DMS79 (cell line): ENCODE results near the gene KREMEN1.

Source experiments
- DNase-seq: peaks from one replicate; lab custom pipeline; 2025; lab: John Stamatoyannopoulos, UW

The KREMEN1 gene

DNA sequence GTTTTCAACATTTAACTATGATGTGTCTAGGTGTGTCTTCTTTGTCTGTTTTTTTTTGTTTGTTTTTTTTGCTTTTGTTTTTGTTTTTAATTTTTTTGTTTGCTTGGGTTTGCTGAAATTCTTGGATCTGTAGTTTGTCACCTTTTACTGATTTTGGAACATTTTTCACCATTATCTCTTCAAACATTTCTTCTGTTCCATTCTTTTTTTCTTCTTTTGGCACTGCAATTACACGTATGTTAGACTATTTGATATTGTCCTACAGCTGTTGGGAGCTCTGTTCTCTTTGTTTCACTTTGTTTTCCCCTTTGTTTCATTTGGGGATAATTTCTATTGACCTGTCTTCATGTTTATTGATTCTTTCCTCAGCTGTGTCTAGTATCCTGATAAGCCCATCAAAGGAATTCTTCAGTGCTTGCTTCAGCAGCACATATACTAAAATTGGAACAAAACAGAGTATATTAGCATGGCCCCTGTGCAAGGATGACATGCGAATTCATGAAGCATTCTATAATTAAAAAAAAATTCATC lies 60.8 kb downstream of the KREMEN1 start:
- DNase-seq: no peak

DNA sequence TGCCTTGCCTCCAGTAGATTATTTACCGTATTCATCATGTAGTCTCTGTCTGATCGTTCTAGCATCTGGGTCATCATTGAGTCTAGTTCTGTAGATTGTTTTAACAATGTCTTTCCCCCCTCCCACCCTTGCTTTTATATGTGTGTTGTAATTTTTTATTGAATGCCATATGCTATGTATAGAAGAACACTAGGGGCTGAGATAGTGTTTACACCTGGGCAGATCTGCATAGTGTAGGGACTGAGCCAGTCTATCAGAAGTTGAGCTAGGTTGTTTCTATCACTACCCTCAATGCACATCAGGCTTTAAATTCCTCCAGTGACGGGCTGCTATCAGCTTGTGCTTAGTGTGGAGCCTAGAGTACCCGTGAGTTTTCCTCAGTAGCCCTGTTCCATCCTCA lies 61.6 kb downstream of the KREMEN1 start:
- DNase-seq: no peak

DNA sequence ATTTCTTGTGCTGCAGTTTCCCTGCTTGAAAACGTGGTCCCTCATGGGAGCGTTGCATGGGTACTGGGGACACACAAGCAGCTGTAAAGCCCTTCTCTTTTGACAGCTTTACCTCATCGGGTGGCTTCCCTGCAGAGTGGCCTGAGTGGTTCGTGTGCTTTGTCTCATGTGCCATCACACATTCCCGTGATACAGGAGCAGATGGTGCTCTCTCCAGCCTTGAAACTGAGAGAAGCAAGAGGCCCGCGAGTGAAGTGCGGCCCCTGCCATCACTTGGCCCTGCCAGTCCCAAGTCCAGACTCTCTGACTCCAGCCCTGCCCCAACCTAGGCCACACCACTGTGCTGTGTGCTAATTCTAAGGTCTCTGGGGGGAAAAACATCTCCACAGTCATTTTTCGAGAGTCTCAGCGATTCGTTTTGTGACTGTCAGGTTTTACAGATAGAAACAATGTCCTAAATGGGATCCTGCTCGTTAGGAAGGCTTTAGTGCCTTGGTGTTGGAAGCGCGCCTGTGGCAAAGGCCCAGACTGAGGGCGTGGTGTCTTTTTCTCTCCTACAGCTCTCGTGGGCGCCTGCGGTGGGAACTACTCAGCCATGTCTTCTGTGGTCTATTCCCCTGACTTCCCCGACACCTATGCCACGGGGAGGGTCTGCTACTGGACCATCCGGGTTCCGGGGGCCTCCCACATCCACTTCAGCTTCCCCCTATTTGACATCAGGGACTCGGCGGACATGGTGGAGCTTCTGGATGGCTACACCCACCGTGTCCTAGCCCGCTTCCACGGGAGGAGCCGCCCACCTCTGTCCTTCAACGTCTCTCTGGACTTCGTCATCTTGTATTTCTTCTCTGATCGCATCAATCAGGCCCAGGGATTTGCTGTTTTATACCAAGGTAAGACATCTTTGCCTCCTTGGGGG lies 64.2 kb downstream of the KREMEN1 start:
- DNase-seq: no peak

DNA sequence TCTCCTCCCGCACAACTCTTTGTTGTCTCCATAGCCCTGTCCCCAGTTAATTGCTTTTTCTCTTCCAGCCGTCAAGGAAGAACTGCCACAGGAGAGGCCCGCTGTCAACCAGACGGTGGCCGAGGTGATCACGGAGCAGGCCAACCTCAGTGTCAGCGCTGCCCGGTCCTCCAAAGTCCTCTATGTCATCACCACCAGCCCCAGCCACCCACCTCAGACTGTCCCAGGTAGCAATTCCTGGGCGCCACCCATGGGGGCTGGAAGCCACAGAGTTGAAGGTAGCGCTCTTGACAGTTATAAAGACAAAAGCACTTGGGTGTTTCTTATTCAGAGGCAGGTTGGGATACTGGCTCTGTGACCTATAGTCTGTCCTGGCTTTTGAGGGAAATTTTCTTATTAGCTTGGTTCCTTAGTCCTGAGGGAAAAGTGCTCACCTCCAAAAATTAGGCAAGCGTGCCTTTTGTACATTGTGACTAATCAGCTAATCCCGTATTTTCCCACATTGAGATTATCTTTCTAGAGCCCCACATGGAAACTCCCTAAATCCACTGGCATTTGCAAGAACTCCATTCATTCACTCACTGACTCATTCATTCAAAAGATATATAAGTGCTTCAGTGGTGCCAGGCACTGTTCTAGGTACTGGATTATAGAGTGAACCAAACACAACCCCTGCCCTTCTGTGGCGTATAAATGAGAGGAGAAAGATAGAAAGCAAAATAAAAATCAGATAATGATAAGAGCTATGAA lies 65.9 kb downstream of the KREMEN1 start:
- DNase-seq: no peak

DNA sequence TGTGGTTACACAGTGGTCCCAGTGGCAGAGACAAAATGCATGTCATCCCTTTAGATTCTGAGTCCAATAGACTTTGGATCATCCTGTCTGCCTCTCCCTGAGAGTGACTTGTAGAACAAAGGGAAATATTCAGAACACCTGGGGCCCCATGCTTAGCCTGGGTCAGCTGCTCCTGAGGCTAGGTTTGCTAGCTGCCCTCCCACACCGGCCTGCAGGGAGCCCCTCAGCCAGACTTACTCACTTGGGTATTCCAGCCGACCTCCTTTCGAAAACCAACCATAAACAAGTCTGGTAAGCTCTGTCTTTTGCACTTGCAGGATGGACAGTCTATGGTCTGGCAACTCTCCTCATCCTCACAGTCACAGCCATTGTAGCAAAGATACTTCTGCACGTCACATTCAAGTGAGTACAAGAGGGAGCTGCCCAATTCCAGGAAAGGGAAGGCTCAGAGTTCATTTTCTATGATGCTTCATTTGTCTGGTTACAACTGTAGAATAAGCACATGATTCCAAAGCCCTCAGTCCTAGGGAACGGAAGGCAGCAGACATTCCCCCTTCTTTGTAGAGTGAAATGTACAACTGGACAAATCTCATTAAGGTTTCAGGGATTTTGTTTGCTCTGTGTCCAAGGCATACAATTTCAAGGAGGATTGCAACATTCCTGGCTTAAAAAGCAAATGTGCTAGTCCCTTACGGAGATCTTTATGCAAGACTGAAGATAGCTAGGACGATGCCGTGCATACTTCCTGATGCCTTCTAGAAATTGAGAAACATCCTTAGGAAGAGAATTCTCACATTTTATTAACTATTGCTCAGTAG lies 67.3 kb downstream of the KREMEN1 start:
- DNase-seq: no peak

DNA sequence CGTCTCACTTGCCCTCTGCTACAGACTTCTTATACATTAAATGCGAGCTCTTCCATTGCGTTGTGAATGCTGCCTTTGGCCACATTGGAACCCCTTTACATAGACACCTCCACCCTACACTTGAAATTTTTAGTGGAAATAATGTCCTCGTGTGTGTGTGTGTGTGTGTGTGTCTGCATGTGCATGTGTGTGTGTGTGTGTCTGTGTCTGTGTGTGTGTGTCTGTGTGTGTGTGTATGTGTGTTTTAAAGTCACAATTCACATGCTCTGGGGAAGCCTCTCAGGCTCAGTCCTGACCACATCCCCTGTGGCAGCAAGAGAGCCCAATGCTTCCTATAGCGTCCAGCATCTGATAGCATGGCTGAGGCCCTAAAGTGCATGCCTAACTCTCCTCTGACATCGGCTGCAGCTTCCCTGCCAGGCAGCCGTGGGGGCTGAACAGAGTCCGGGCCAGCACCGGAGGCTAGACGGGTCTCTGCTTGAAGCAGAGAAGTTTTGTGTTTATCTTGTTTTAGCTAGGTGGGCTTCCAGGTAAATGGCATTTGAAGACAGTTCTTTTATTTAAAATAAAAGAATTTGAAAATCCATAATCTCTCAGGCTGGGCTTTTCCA lies 68.3 kb downstream of the KREMEN1 start:
- DNase-seq: no peak

DNA sequence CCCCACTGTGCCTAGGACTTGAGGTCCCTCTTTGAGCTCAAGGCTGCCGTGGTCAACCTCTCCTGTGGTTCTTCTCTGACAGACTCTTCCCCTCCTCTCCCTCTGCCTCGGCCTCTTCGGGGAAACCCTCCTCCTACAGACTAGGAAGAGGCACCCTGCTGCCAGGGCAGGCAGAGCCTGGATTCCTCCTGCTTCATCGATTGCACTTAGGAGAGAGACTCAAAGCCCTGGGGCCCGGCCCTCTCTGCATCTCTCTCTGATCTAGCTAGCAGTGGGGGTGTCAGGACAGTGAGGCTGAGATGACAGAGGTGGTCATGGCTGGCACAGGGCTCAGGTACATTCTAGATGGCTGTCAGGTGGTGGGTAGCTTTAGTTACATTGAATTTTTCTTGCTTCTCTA lies 69.3 kb downstream of the KREMEN1 start:
- DNase-seq: no peak

DNA sequence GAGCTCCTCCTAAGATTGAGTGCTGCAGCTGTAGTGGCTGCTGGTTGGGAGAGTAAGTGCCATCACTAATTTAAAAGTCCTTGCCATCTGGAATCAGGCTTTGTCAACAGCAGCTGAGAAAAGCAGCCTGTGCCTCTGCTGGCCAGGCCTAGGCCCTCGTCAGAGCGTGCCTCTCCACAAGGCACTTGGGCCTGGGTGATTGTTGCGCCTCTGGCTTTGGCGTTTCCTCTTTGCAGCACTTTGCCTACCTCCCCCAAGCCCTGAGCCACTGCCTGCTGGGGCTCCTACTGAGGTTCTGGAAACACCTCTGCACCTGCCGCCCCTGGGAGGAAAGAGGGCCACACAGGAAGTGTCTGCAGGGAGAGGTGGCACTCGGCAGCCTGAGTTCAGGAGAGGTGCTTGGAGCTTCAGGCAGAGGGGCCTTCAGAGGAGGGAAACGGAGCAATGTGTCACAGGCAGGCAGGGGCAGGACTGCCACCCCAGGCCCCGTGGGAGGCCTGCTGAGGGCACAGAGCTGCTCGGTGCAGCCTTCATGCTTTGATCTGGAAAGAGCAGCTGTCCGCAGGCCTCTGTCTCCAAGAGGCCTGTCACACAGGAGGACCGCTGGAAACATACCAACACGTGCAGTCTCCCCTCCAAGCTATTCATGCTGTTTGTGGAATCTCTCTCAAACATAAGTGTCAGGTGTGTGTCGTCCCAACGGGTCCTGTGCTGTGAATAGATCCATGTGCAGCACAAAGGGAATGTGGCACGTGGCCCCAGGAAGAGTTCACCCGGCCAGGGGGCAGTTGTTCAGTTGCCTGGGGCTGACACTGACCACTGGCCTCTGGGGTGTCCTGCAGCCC lies 71.3 kb downstream of the KREMEN1 start:
- peak; percentile 72 for DNase-seq

DNA sequence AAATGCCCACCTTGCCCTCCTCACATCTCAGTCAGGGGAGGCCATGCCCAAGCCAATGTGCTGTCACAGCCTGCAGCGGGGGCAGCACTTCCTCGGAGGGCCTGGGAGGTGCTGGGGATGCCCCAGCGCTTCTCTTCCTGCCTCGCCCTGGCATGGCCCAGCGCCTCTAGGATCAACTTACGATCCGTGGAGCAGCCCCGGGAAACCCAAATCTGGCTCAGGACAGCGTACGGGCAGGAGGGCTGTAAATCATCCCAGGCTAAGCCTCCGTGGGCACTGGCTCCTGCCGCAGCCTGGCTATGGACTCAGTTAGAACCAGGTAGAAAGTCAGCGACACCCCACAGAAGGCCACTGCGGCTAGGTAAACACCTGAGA lies 71.9 kb downstream of the KREMEN1 start:
- no peak for DNase-seq

DNA sequence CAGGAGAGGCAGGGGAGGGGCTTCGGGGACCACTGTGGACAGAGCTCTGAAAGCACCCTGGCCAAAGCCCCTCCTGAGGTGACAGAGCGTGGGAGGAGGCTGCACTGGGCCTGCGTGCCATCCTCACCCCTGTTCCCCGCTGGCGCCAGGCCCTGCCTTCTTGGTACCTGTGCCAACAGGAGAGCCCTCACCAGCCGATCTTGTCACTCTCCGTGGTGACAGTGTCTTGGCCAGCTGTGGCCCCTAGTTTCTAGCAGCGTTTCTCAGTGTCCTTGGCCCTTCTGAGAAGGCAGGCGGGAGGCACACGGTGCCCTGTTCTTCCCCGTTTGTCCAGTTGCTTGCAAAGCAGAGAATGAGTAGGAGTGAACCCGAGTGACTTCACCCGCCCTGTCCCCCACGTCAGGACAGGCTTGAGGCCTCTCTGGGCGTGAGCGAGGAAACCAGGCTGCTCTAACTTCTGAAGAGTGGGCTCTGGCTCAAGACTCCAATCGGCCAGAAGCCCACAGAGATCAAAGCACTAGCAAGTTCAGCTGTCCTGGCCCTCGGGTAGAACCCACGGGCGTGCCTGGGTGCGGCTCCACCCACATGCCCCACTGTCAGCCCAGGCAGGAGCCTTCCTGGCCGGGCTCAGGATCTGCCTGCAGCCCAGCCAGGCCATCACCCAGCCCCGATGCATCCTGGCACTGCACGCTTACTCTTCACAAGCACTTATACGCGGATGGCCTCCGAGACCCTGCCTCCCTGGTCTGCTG lies 72.7 kb downstream of the KREMEN1 start:
- DNase-seq: no peak

DNA sequence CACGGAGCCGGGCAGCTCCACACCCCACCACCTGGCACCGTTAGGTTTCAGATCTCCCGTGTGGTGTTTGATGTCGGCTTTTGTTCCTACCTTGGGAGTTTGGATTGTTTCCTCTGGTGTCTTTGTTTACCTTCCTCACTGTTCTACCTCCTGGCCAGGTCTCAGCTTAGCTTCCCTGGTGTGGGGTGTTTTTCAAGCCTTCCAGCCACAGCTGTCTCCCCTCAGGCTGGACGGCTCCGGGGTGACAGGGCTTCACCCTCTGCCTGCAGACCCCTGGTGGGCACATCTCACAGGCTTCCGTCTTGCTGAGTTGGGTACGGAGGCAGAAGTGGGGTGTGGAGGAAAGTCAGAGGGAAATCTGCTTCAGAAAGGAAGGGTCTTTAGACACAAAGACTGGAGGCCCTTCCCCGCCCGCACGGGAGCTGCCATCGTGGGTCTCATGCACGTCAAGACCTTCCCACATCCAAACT lies 73.3 kb downstream of the KREMEN1 start:
- no peak for DNase-seq

DNA sequence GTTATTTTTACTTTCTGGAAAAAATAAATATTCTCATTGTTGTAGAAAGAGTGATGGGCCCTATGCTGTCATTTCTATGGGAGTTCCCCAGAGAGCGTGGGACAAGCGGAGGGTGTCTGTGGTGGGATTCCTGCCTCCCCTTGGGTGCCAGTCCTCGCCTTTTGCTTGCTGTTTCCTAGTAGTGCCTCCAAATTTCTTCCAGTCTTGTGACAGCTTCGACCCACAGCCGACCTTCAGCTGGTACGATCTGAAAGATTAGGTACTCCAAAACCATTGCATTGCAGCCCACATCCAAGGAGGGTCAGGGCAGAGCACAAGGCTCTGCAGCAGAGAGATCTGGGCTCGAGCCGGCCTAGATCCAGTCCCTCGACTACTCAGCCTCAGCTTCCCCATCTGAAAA lies 73.9 kb downstream of the KREMEN1 start:
- no peak for DNase-seq

DNA sequence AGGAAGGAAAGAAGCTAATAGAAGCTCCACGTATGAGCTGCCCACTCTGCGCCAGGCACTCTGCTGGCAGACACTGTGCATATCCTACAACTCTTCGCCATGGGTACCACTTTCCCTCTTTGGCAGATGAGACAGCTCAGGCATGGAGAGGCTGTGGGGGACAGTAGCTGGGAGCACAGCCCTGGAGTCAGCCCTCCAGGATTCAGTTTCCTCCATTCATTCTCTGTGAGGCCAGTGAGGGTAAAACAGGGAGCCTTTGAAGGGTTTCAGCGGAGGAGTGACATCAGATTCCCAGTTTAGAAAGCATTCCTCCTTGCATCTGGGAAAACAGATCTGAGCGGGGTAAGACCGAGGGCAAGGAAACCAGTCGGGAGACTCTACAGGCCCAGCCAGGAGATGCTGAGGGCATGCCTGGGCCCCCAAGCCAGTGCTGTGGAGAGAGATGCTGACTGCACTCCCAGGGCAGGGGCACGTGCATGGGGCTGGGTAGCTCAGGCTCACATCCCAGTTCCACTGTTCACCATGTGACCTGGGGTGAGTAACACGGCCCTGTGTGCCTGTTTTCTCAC lies 74.6 kb downstream of the KREMEN1 start:
- DNase-seq: no peak

DNA sequence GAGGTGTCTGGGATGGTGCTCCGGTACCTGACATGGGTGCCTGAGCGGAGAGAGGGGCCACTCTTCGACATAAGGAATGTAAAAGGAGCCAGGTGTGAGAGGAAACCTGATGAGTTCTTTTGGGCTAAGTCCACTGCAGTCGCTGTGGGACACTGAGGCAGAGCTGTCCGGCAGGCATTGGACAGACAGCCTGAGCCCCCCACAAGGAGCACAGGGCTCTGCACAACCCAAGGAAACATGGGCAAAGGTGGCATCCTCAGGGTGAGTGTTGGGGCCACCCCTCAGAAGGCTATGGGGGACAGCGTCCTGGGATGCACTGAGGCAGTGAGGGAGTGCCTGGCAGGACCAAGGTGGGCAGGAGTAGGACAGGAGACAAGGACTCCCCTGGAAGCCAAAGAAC lies 75.2 kb downstream of the KREMEN1 start:
- DNase-seq: no peak

DNA sequence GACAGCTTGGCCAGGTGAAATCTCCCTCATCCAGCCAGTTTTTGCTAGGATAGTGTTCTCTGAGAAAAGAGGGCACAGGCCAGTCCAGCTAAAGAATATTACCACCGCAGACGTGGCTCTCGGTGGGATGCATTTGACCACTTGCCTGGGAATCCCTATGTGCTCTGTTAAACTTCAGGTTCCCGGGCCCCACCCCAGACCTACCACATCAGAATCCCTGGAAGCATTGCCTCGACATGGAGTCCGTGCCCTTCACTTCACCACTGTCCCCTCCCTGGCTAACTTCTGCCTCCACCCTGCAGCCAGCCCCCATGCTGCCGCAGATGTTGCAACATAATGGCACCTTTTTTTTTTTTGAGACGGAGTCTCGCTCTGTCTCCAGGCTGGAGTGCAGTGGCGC lies 76.0 kb downstream of the KREMEN1 start:
- DNase-seq: no peak

DNA sequence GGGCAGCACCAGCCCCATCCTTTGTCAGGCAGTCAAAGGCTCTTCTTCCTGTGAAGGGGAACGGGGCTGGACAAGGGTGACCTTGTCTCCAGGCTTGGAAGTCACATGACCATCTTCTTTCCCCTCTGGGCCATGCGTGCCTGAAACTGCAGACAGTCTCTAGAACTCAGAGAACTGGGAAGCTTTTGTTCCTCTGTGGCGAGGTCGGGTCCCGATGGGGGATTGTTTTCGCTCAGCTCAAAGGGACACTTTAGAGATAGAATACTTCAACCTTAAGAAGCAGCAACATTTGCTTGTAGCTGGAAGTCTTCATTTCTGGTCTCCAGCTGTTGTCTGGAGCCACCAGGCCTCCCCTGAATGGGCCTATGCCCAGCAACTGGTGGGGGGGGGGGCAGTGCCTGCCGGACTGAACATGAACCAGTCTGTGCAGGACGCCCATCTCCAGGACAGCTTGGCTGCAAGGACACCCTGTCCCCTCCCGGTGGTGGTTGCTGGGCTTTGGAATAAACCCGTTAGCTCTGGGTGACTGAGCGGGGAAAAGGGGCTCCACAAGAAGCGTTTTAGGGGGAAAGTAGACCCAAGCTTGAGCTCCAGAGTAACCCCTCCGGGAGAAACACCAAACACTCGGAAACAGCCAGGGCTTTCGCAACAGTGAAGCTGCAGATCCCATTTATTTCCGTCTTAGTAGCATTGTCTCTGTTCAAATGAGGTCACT lies 77.2 kb downstream of the KREMEN1 start:
- DNase-seq: no peak

DNA sequence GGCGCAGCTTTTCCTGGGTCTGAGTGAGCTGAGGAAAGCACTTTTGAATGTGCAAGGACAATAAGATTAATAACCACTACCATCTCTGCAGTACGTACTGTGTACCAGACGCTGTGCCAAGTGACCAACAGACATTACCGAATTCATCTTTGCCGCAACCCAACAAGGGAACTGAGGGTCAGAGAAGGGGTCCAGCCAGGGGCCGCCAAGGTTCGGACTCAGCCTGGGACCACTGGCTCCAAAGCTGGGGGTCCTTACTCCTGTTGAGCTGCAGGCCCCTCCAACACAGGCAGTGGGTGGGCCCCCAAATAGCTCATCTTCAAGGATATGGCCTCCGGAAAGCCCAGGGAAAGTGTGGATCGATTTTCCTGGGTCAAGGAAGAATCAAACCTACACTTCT lies 77.9 kb downstream of the KREMEN1 start:
- no peak for DNase-seq

DNA sequence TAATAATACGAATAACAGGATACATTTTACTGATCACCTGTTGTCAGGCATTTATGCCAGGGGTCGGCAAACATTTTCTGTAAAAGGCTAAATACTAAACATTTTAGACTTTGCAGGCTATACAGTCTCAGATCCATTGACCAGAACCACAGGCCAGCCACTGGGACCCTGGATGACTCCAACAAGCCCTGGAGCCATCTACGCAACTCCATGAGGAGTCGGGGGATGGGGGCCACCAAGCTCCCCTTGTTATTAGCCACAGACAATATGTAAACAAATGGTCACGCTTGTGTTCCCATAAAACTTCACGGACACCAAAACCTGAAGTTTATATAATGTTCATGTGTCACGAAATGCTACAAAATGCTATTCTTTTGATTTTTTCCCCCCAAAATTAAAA lies 78.5 kb downstream of the KREMEN1 start:
- no peak for DNase-seq
